Osteoblast (primary cell): Measurements from ENCODE around the gene PCDH9. TPM values are rescaled to one million over a fixed set of nuclear protein-coding genes. Genes with fewer than 3 reads are reported as not detected.

ENCODE experiments used
- DNase-seq: peaks from one replicate; pipeline ENCODE4 v3.0.0; 2011; ENCODE audit warnings: low spot score, mixed read lengths; ENCODE audit not compliant: insufficient read length; ENCODE audit errors: missing footprints
- H2AFZ ChIP-seq: 2 replicates; pipeline ENCODE4 v1.6.0; 2011; ENCODE audit warnings: mild to moderate bottlenecking, low read length
- H3K27ac ChIP-seq: 2 replicates; pipeline ENCODE4 v1.5.1; 2011; ENCODE audit warnings: mild to moderate bottlenecking, low read depth, low read length, moderate library complexity
- H3K27me3 ChIP-seq: 2 replicates; pipeline ENCODE4 v1.6.0; 2012; ENCODE audit warnings: mild to moderate bottlenecking, control low read depth, inconsistent platforms, low read length, moderate library complexity; ENCODE audit not compliant: insufficient read depth
- H3K36me3 ChIP-seq: 2 replicates; pipeline ENCODE4 v1.5.1; 2011; ENCODE audit warnings: mild to moderate bottlenecking, low read length, control low read depth, moderate library complexity; ENCODE audit not compliant: insufficient read depth
- H3K4me1 ChIP-seq: 2 replicates; pipeline ENCODE4 v1.5.1; 2011; ENCODE audit warnings: mild to moderate bottlenecking, low read length, control low read depth, moderate library complexity; ENCODE audit not compliant: insufficient read depth
- H3K4me2 ChIP-seq: 2 replicates; pipeline ENCODE4 v1.6.0; 2011; ENCODE audit warnings: mild to moderate bottlenecking, low read length; ENCODE audit not compliant: insufficient read depth
- H3K4me3 ChIP-seq: fragments of 200-600 bp; sonication (generic); 3 replicates; pipeline ENCODE4 v1.5.1; 2012; ENCODE audit warnings: mild to moderate bottlenecking, low read length, inconsistent platforms; ENCODE audit not compliant: insufficient read depth
- H3K79me2 ChIP-seq: 2 replicates; pipeline ENCODE4 v1.6.0; 2012; ENCODE audit warnings: mild to moderate bottlenecking, low read length, control low read depth, inconsistent platforms; ENCODE audit not compliant: insufficient read depth
- H3K9me3 ChIP-seq: 2 replicates; pipeline ENCODE4 v1.5.1; 2011; ENCODE audit warnings: low read depth, low read length, control low read depth
- H4K20me1 ChIP-seq: 2 replicates; pipeline ENCODE4 v1.6.0; 2012; ENCODE audit warnings: mild to moderate bottlenecking, low read length, control low read depth; ENCODE audit not compliant: insufficient read depth
- total RNA-seq: library from RNA; depleted of rRNA; stranded (reverse); fragments of >200 nt; gene quantifications from 2 replicates; pipeline ENCODE4 v1.2.3, GENCODE V29; 2012
- TF ChIP-seq, protein P1 (sequence below): IDR thresholded peaks from 2 replicates; pipeline ENCODE4 v1.5.1; 2011; ENCODE audit warnings: mild to moderate bottlenecking, low read depth, low read length, moderate library complexity; ENCODE audit errors: extremely low read depth

The PCDH9 gene
- total RNA-seq, 1 donor = 1.1 TPM

DNA sequence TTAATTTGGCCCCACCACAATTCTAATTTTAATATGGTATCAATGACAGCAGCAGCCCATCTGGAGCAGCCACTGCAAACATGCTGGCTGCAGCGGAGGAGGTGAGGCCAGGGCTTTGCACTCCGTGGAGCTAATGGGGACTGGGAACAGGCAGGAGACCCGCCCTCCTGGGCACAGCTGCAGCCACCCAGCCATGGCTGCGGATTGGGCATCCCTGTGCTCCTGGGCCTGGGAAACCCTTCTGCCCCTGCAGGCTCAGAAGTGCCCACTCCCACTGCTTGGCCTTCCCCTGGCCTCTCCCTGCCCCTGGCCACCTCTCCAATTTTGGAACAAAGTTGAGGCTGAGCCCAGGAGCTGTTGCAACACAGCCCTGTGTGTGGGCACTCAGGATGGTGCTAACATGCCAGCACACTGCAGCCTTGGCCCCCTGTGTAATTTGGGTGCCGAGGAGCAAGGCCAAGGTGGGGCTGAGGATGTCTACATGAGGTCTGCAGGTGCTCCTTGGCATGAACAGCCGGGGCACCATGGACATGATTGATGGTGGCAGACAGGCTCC lies 123.6 kb downstream of the PCDH9 start:
- no peak overlapping the region for H3K4me2 ChIP-seq
- H2AFZ ChIP-seq = no peak overlapping the region
- no peaks in the 10 kb centered on the region for H3K79me2 ChIP-seq
- no peak overlapping the region for H3K27ac ChIP-seq
- DNase-seq = no peak
- no peaks in the 10 kb centered on the region for H3K36me3 ChIP-seq
- H4K20me1 ChIP-seq = no peaks in the 10 kb centered on the region
- H3K9me3 ChIP-seq = no peaks in the 10 kb centered on the region
- no peak overlapping the region for H3K4me3 ChIP-seq
- TF ChIP-seq, protein P1, sequence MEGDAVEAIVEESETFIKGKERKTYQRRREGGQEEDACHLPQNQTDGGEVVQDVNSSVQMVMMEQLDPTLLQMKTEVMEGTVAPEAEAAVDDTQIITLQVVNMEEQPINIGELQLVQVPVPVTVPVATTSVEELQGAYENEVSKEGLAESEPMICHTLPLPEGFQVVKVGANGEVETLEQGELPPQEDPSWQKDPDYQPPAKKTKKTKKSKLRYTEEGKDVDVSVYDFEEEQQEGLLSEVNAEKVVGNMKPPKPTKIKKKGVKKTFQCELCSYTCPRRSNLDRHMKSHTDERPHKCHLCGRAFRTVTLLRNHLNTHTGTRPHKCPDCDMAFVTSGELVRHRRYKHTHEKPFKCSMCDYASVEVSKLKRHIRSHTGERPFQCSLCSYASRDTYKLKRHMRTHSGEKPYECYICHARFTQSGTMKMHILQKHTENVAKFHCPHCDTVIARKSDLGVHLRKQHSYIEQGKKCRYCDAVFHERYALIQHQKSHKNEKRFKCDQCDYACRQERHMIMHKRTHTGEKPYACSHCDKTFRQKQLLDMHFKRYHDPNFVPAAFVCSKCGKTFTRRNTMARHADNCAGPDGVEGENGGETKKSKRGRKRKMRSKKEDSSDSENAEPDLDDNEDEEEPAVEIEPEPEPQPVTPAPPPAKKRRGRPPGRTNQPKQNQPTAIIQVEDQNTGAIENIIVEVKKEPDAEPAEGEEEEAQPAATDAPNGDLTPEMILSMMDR = no peak
- H3K27me3 ChIP-seq = no peaks in the 10 kb centered on the region
- peaks cover 5% of the 10 kb centered on the region for H3K4me1 ChIP-seq

DNA sequence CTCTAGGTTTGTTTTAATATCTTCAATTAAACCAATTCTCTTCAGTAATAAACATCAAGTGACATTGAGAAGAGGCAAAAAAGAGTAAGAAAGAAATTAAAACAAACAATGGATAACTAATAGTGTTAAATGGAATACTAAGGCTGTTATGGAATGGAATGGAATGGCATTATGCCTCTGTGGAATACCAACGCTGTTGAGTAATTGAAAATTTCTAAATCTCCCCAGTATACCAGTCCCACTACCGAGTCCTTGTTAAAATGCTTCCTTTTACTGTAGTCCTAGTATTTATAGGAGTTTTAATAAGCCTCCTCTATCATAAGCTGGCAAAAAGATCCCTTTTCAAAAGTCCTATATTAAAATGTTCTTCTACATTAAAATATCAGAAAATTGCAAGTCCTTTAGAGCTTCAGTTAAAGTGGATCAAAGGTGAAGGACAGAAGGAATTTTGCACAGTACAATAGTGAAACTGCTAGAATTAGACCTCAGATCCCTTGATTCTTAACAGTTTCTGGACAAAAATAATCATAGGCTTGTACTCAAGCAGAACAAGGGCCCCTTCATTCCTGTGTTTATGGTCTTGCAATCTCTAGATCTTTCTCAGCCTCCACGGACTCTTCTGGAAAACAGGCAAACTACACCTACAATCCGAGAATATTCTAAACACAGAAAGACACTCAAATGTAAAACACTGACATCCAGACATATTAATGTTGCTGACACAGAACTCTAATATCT lies 128.2 kb downstream of the PCDH9 start:
- no peaks in the 10 kb centered on the region for H3K27me3 ChIP-seq
- no peaks in the 10 kb centered on the region for H3K9me3 ChIP-seq
- no peak for DNase-seq
- H3K27ac ChIP-seq = no peak overlapping the region
- TF ChIP-seq, protein P1 = no peak
- peak overlapping the region; percentile 86 for H2AFZ ChIP-seq
- H4K20me1 ChIP-seq = no peaks in the 10 kb centered on the region
- no peaks in the 10 kb centered on the region for H3K79me2 ChIP-seq
- H3K4me2 ChIP-seq = peak overlapping the region; percentile 68
- H3K36me3 ChIP-seq = no peaks in the 10 kb centered on the region
- peaks cover 5% of the 10 kb centered on the region for H3K4me1 ChIP-seq
- peak overlapping the region; percentile 54 for H3K4me3 ChIP-seq

- Histone ChIP-seq H3K4me3 (no peak overlapping the region), H3K27ac (no peak overlapping the region), H4K20me1 (no peaks in the 10 kb centered on the region), H3K4me1 (peaks cover 5% of the 10 kb centered on the region), H3K27me3 (no peaks in the 10 kb centered on the region), H3K79me2 (no peaks in the 10 kb centered on the region), H3K4me2 (no peak overlapping the region), H2AFZ (no peak overlapping the region), H3K9me3 (no peaks in the 10 kb centered on the region), H3K36me3 (no peaks in the 10 kb centered on the region)
- TF ChIP-seq, protein P1 = no peak
- DNase-seq = no peak
Observed at GRCh38 chr13:67100730-67101129, 129.4 kb downstream of the PCDH9 start.

DNA sequence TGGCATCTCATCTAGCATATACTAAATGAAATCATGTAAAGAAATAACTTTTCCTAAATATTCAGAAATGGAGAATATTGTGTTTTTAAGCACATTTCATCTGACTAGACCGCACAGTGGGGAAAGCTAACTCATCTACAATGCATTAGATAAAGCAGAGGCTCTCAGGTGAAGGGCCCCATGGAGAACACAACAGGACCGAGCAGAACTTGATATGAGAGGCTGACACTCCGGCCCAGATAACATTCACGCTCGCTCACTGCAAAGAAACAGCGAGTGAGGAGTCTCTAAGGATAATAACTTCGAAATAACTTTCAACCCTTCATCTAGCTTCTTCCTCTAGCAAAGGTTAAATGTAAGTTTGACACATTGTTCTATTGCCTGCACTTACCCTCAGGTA lies 130.6 kb downstream of the PCDH9 start:
- Histone ChIP-seq H4K20me1 (no peaks in the 10 kb centered on the region), H3K27ac (no peak overlapping the region), H3K79me2 (no peaks in the 10 kb centered on the region), H3K4me1 (peaks cover 5% of the 10 kb centered on the region), H2AFZ (no peak overlapping the region), H3K36me3 (no peaks in the 10 kb centered on the region), H3K4me2 (no peak overlapping the region), H3K4me3 (no peak overlapping the region), H3K9me3 (no peaks in the 10 kb centered on the region), H3K27me3 (no peaks in the 10 kb centered on the region)
- TF ChIP-seq, protein P1 = no peak
- DNase-seq = no peak
